ENCODE results near the gene IGSF9.

GRCh38 chr1:159949123-159949522, 3.7 kb upstream of the IGSF9 start:
- no peak for TF ChIP-seq EZH2 (IDR thresholded peaks at IDR 0.05; ENCODE audit: insufficient read depth, poor library complexity, severe bottlenecking)
- TF ChIP-seq EZH2phosphoT487 (IDR thresholded peaks at IDR 0.05; ENCODE audit: insufficient read depth, low read depth): no peak
